ENCODE results near the gene SETD6. TPM values are rescaled to one million over a fixed set of nuclear protein-coding genes. Genes with fewer than 3 reads are reported as not detected.

SETD6 gene
- total RNA-seq, 1 experiment from 2014 or later = 41.1 TPM

GRCh38 chr16:58503863-58504688, 11.2 kb upstream of the SETD6 start:
- TF ChIP-seq TCF7 (CRISPR knock-in tag; IDR thresholded peaks at IDR 0.05; ENCODE audit: low read depth) (no peak), STAT6 (CRISPR knock-in tag; conservative IDR thresholded peaks at IDR 0.05; ENCODE audit: low read depth) (no peak), PREB (CRISPR knock-in tag; IDR thresholded peaks at IDR 0.05; ENCODE audit: borderline replicate concordance) (no peak), JUN (CRISPR knock-in tag; IDR thresholded peaks at IDR 0.05) (no peak), RORB (CRISPR knock-in tag; IDR thresholded peaks at IDR 0.05) (no peak), NR3C1 (CRISPR knock-in tag; conservative IDR thresholded peaks at IDR 0.05; ENCODE audit: low read depth) (no peak), ZNF671 (CRISPR knock-in tag; IDR thresholded peaks at IDR 0.05) (no peak), ETV6 (CRISPR knock-in tag; IDR thresholded peaks at IDR 0.05) (no peak), EMX1 (CRISPR knock-in tag; IDR thresholded peaks at IDR 0.05) (no peak), HMGA2 (CRISPR knock-in tag; IDR thresholded peaks at IDR 0.05) (no peak), ZNF396 (CRISPR knock-in tag; IDR thresholded peaks at IDR 0.05; ENCODE audit: borderline replicate concordance) (no peak), ATF6 (CRISPR knock-in tag; IDR thresholded peaks at IDR 0.05) (no peak), JAZF1 (CRISPR knock-in tag; IDR thresholded peaks at IDR 0.05) (no peak), MLX (CRISPR knock-in tag; IDR thresholded peaks at IDR 0.05) (no peak), NFATC4 (CRISPR knock-in tag; IDR thresholded peaks at IDR 0.05) (no peak)
- no peaks in the 10 kb centered on the region for H3K36me3 Mint-ChIP-seq
- ATAC-seq (no peak), DNase-seq (ENCODE audit: low spot score) (no peak)
- H3K27ac Mint-ChIP-seq = no peak overlapping the region
- CTCF ChIA-PET = no interaction called here
- POLR2A ChIA-PET = no interaction called here
- peaks cover 49% of the 10 kb centered on the region for H3K27me3 Mint-ChIP-seq (ENCODE audit: low read depth)
- peaks cover 10% of the 10 kb centered on the region for H3K4me1 Mint-ChIP-seq
- H3K4me3 Mint-ChIP-seq = no peak overlapping the region
- no peaks in the 10 kb centered on the region for H3K9me3 Mint-ChIP-seq

GRCh38 chr16:58506241-58507194, 8.8 kb upstream of the SETD6 start:
- no peak overlapping the region for H3K27ac Mint-ChIP-seq
- TF ChIP-seq OVOL2 (CRISPR knock-in tag; IDR thresholded peaks at IDR 0.05; ENCODE audit: borderline replicate concordance) (no peak), TEAD1 (CRISPR knock-in tag; IDR thresholded peaks at IDR 0.05) (no peak), ZBTB21 (CRISPR knock-in tag; IDR thresholded peaks at IDR 0.05; ENCODE audit: borderline replicate concordance) (no peak), SP1 (CRISPR knock-in tag; conservative IDR thresholded peaks at IDR 0.05) (no peak)
- ATAC-seq (peak; percentile 3; the same call in 1 of the 2 replicates), DNase-seq (ENCODE audit: low spot score) (no peak)
- peaks cover 9% of the 10 kb centered on the region for H3K4me1 Mint-ChIP-seq
- H3K36me3 Mint-ChIP-seq = no peaks in the 10 kb centered on the region
- H3K27me3 Mint-ChIP-seq (ENCODE audit: low read depth) = peaks cover 32% of the 10 kb centered on the region
- POLR2A ChIA-PET = interaction anchor here (0.5 kb wide), 1 partner anchor 8 kb away, joined by 3 read pairs; no protein-coding TSS in a partner anchor
- CTCF ChIA-PET = interaction anchor here (0.6 to 3.0 kb wide), 8 partner anchors 11 to 250 kb away, joined by 3 to 16 read pairs (median 4); no protein-coding TSS in a partner anchor
- no peaks in the 10 kb centered on the region for H3K9me3 Mint-ChIP-seq
- H3K4me3 Mint-ChIP-seq = no peak overlapping the region

Data from WTC11 (cell line).